ENCODE measurements around the gene MVK. TPM values are rescaled to one million over a fixed set of nuclear protein-coding genes. Genes with fewer than 3 reads are reported as not detected.

The MVK gene
- total RNA-seq, 3 donors from 2014 or later, result 18.9 to 30.0 (median 29.8) TPM

DNA sequence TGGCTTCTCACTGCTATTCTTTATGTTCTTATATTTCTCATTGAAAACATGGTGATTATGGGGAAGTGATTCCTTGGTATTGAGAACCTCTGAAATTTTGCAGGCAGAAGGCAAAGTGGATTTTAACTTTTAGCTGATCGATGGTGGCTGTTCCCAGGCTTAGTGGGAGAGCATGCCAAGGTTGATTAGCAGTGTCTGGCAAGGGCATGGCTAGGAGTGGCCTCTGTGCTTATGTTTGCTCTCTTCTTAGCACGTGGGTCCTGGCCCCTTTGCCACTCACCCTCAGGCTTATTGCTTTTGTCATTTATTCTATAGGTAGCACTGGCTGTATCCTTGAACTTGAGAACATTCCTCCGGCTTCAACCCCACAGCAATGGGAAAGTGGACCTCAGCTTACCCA is 2.1 kb downstream of the MVK start:
- Histone ChIP-seq H3K36me3 (ENCODE audit: low read depth) (no peaks in the 10 kb centered on the region), H3K4me3 (no peak overlapping the region), H3K9me3 (no peaks in the 10 kb centered on the region), H3K4me1 (ENCODE audit: low read depth) (peaks cover 12% of the 10 kb centered on the region)
- TF ChIP-seq, protein P1, sequence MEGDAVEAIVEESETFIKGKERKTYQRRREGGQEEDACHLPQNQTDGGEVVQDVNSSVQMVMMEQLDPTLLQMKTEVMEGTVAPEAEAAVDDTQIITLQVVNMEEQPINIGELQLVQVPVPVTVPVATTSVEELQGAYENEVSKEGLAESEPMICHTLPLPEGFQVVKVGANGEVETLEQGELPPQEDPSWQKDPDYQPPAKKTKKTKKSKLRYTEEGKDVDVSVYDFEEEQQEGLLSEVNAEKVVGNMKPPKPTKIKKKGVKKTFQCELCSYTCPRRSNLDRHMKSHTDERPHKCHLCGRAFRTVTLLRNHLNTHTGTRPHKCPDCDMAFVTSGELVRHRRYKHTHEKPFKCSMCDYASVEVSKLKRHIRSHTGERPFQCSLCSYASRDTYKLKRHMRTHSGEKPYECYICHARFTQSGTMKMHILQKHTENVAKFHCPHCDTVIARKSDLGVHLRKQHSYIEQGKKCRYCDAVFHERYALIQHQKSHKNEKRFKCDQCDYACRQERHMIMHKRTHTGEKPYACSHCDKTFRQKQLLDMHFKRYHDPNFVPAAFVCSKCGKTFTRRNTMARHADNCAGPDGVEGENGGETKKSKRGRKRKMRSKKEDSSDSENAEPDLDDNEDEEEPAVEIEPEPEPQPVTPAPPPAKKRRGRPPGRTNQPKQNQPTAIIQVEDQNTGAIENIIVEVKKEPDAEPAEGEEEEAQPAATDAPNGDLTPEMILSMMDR (IDR thresholded peaks at IDR 0.05), result no peak
- DNase-seq (no peak), ATAC-seq (no peak)
- intact Hi-C loops (cut with DNase I, micrococcal nuclease), result no loop called here

- no peaks in the 10 kb centered on the region for H3K36me3 ChIP-seq (ENCODE audit: low read depth)
- intact Hi-C loops (cut with DNase I, micrococcal nuclease), result no loop called here
These were observed 3.7 kb downstream of the MVK start for GRCh38 chr12:109577311-109577710.

GRCh38 chr12:109578330-109578927 is 4.8 kb downstream of the MVK start:
- DNase-seq (no peak), ATAC-seq (no peak)
- H3K4me1 ChIP-seq (ENCODE audit: low read depth), result peaks cover 8% of the 10 kb centered on the region
- no peaks in the 10 kb centered on the region for H3K36me3 ChIP-seq (ENCODE audit: low read depth)
- TF ChIP-seq, protein P1 (IDR thresholded peaks at IDR 0.05), result no peak
- no peaks in the 10 kb centered on the region for H3K9me3 ChIP-seq
- intact Hi-C loops (cut with DNase I, micrococcal nuclease), result no loop called here
- no peak overlapping the region for H3K4me3 ChIP-seq

More at GRCh38 chr12:109577311-109577710, 3.7 kb downstream of the MVK start:
- ATAC-seq (no peak), DNase-seq (no peak)
- TF ChIP-seq, protein P1 (IDR thresholded peaks at IDR 0.05), result no peak
- peaks cover 12% of the 10 kb centered on the region for H3K4me1 ChIP-seq (ENCODE audit: low read depth)
- H3K9me3 ChIP-seq, result no peaks in the 10 kb centered on the region
- no peak overlapping the region for H3K4me3 ChIP-seq

DNA sequence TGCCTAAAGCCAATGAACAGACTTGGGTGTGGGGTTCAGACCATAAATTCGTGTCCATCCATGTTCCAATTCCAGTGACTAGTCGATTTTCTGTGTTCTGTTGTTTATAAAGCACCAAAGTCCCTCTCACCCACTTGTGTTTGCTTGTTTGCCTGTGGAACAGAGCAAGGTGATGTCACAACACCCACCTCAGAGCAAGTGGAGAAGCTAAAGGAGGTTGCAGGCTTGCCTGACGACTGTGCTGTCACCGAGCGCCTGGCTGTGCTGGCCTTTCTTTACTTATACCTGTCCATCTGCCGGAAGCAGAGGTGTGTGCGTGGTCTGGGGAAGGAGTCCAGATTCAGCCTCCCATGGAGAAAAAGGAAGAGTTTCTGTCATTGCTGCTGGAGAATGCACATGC is 6.0 kb downstream of the MVK start:
- Histone ChIP-seq H3K4me3 (no peak overlapping the region), H3K36me3 (ENCODE audit: low read depth) (no peaks in the 10 kb centered on the region), H3K9me3 (no peaks in the 10 kb centered on the region), H3K4me1 (ENCODE audit: low read depth) (peaks cover 4% of the 10 kb centered on the region)
- intact Hi-C loops (cut with DNase I, micrococcal nuclease), result no loop called here
- ATAC-seq, result no peak
- TF ChIP-seq, protein P1 (IDR thresholded peaks at IDR 0.05), result no peak
- DNase-seq, result no peak

DNA sequence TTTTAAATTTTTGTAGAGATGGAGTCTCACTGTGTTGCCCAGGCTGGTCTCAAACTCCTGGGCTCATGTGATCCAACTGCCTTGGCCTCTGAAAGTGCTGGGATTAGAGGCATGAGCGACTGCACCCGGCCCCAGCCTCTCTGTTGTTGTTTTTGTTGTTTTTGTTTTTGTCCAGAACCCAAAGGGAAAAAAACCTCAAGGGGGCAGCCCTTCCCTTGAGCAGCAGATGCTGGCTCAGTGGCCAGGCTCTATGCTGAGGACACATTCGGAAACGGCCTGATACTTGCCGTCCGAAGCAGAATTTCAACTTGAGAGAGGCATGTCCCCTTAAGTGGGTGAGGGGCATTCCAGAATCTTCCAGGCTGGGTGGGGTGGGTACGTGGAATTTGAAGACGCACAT is 6.7 kb downstream of the MVK start:
- Histone ChIP-seq H3K4me3 (no peak overlapping the region), H3K4me1 (ENCODE audit: low read depth) (no peaks in the 10 kb centered on the region), H3K9me3 (no peaks in the 10 kb centered on the region), H3K36me3 (ENCODE audit: low read depth) (no peaks in the 10 kb centered on the region)
- ATAC-seq, result no peak
- intact Hi-C loops (cut with DNase I, micrococcal nuclease), result no loop called here
- TF ChIP-seq, protein P1 (IDR thresholded peaks at IDR 0.05), result no peak
- no peak for DNase-seq

All from mucosa of descending colon (tissue), 3 donors.